Measurements from ENCODE around the gene CREG2.

DNA sequence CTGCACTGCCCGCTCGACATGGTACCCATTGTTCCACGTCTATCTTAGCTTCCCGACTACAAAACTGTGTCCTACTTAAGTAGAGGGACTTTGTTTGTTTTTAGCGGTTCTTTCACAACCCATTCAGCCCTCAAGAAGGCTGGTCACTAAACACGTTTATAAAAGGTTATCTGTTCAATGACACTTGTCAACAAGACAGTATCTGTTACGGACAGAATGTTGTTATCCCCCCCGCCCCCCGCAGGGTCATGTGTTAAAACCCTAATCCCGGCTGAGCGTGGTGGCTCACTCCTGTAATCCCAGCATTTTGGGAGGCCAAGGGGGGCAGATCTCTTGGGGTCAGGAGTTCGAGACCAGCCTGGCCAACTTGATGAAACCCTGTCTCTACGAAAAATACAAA lies 40.4 kb upstream of the CREG2 start:
- TF ChIP-seq POLR2AphosphoS5 (IDR thresholded peaks at IDR 0.05; ENCODE audit: borderline replicate concordance, low read depth, low read length) = no peak
- TF ChIP-seq EZH2 (IDR thresholded peaks at IDR 0.05) = no peak
- no peak for TF ChIP-seq FOXP2 (optimal IDR thresholded peaks at IDR 0.05; ENCODE audit: control extremely low read depth, extremely low read length, insufficient read depth)
